ENCODE results near the gene RIBC1. TPM values are rescaled to one million over a fixed set of nuclear protein-coding genes. Genes with fewer than 3 reads are reported as not detected.

Gene RIBC1
- total RNA-seq, 3 donors from 2014 or later, result 0.43 to 0.94 (median 0.76) TPM

DNA sequence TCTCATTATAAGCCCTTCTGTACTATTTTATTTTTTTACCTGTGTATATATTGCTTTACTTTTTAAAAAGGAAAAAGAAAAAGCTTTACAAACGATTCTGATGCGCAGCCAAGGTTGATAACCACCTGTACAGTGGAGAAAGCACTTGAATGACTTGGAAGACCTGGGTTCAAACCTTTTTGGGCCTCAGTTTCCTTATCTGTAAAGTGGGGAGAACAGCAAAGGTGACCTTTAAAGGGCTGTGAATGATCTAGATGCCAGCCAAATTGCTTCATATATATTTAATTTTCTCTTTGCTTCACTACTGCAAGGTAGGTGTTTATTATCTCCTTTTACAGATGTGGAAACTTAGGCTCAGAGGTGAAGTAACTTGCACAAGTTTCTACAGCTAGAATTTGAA lies 45.2 kb upstream of the RIBC1 start:
- no peak for DNase-seq
- H3K36me3 ChIP-seq (ENCODE audit: low read depth), result no peaks in the 10 kb centered on the region
- intact Hi-C loops (cut with DNase I, micrococcal nuclease), result no loop called here
- H3K4me1 ChIP-seq (ENCODE audit: low read depth), result no peaks in the 10 kb centered on the region
- no peaks in the 10 kb centered on the region for H3K9me3 ChIP-seq
- ATAC-seq, result no peak
- no peak overlapping the region for H3K4me3 ChIP-seq
- TF ChIP-seq, protein P1, sequence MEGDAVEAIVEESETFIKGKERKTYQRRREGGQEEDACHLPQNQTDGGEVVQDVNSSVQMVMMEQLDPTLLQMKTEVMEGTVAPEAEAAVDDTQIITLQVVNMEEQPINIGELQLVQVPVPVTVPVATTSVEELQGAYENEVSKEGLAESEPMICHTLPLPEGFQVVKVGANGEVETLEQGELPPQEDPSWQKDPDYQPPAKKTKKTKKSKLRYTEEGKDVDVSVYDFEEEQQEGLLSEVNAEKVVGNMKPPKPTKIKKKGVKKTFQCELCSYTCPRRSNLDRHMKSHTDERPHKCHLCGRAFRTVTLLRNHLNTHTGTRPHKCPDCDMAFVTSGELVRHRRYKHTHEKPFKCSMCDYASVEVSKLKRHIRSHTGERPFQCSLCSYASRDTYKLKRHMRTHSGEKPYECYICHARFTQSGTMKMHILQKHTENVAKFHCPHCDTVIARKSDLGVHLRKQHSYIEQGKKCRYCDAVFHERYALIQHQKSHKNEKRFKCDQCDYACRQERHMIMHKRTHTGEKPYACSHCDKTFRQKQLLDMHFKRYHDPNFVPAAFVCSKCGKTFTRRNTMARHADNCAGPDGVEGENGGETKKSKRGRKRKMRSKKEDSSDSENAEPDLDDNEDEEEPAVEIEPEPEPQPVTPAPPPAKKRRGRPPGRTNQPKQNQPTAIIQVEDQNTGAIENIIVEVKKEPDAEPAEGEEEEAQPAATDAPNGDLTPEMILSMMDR (IDR thresholded peaks at IDR 0.05), result no peak

DNA sequence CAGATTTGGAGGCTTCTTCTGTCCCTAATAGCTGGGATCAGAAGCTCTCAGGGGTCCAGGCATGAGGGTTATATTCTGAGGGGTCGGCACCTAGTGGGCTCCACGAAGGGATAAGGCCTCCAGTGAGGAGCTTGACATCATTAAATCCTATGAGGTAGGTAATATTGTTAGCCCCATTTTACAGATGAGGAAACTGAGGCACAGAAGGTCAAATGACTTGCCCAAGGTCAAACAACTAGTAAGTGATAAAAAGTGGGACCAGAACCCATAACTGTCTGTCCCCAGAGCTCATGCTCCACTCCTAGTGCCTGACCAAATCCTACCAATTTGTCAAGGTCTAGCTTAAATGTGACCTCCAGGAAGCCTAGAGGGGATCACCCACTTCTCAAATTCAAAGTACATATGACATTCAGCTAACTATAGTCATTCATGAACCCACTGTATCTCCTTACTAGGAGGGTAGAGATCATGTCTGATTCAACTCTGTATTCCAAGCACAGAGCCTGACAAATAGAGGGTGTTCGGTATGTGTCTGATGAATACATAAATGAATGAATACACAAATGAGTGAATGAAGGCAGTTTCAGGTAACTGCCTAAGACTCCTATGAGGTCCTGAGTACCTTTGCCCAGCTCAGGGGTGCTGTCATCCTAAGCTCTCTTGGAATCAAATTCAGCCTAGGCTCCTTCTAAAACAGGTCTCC lies 43.5 kb upstream of the RIBC1 start:
- no peaks in the 10 kb centered on the region for H3K9me3 ChIP-seq
- H3K4me1 ChIP-seq (ENCODE audit: low read depth), result no peaks in the 10 kb centered on the region
- H3K36me3 ChIP-seq (ENCODE audit: low read depth), result no peaks in the 10 kb centered on the region
- intact Hi-C loops (cut with DNase I, micrococcal nuclease), result no loop called here
- TF ChIP-seq, protein P1 (IDR thresholded peaks at IDR 0.05), result no peak
- DNase-seq (no peak), ATAC-seq (no peak)
- H3K4me3 ChIP-seq, result no peak overlapping the region

- Histone ChIP-seq H3K4me1 (ENCODE audit: low read depth) (no peaks in the 10 kb centered on the region), H3K9me3 (no peaks in the 10 kb centered on the region), H3K4me3 (no peak overlapping the region), H3K36me3 (ENCODE audit: low read depth) (no peaks in the 10 kb centered on the region)
- intact Hi-C loops (cut with DNase I, micrococcal nuclease), result no loop called here
- TF ChIP-seq, protein P1 (IDR thresholded peaks at IDR 0.05), result no peak
- ATAC-seq (no peak), DNase-seq (no peak)
These were observed 42.9 kb upstream of the RIBC1 start for GRCh38 chrX:53379747-53380146.

GRCh38 chrX:53383376-53384076 lies 39.1 kb upstream of the RIBC1 start:
- H3K36me3 ChIP-seq (ENCODE audit: low read depth), result no peaks in the 10 kb centered on the region
- DNase-seq (no peak), ATAC-seq (no peak)
- no peaks in the 10 kb centered on the region for H3K9me3 ChIP-seq
- intact Hi-C loops (cut with DNase I, micrococcal nuclease), result no loop called here
- H3K4me1 ChIP-seq (ENCODE audit: low read depth), result no peaks in the 10 kb centered on the region
- TF ChIP-seq, protein P1 (IDR thresholded peaks at IDR 0.05), result no peak
- no peak overlapping the region for H3K4me3 ChIP-seq

DNA sequence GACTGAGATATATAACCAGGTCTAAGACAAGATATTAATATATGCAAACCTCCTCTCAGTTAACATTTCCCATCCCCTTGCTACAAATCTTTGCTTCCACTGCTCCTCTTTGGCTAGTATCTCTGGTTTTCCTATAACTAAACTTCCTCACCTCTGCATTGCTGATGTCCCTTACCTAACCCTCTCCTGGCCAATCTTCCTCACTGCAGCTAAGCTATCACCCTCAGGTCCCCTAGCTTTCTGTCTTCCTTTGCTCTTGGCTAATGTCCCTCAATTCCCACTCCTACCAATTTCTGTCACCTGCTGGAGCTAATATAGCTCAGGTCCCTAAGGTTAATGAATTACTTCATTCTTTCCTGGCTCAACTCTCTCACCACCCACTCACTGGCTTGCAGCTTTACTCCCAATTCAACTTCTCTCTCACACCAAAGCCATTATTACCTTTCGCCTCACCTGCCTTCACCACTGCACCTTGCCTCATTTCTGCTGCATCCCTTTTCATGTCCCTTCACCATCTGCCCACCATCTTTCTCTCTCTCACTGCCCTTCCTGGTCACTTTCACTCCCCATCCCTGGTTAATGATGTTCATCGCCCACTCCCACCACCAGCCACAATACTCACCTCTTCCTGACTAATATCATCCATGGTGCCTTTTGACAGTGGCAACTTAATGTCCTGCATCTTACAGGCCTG lies 26.9 kb upstream of the RIBC1 start:
- intact Hi-C loops (cut with DNase I, micrococcal nuclease), result no loop called here

More for the DNA sequence above, 26.9 kb upstream of the RIBC1 start:
- Histone ChIP-seq H3K9me3 (no peaks in the 10 kb centered on the region), H3K4me1 (ENCODE audit: low read depth) (no peaks in the 10 kb centered on the region), H3K4me3 (no peak overlapping the region), H3K36me3 (ENCODE audit: low read depth) (no peaks in the 10 kb centered on the region)
- TF ChIP-seq, protein P1 (IDR thresholded peaks at IDR 0.05), result no peak
- ATAC-seq (no peak), DNase-seq (no peak)
